GM12864 (cell line): ENCODE measurements around the gene INSYN2B.

Source experiments
- DNase-seq: peaks from one replicate; pipeline ENCODE4 v3.0.0-alpha.2; 2011; ENCODE audit warnings: low read depth
- H3K4me3 ChIP-seq: 2 replicates; pipeline ENCODE4 v1.5.1; 2011; ENCODE audit warnings: mild to moderate bottlenecking, low read depth, low read length, control low read depth
- CTCF ChIP-seq: IDR thresholded peaks from 2 replicates; pipeline ENCODE4 v1.5.1; 2011; ENCODE audit warnings: low read depth, mild to moderate bottlenecking, moderate library complexity, low read length, control low read depth, inconsistent platforms; ENCODE audit errors: missing control alignments

Gene INSYN2B

GRCh38 chr5:169950333-169950732 is 30.0 kb downstream of the INSYN2B start:
- no peak overlapping the region for H3K4me3 ChIP-seq
- no peak for DNase-seq
- TF ChIP-seq CTCF: no peak

- H3K4me3 ChIP-seq: no peak overlapping the region
- DNase-seq: no peak
- TF ChIP-seq CTCF: no peak
Observed at GRCh38 chr5:169946743-169947295, 33.5 kb downstream of the INSYN2B start.

- no peak for TF ChIP-seq CTCF
- no peak for DNase-seq
- no peak overlapping the region for H3K4me3 ChIP-seq
Observed at GRCh38 chr5:169945831-169946261, 34.4 kb downstream of the INSYN2B start.

- no peak overlapping the region for H3K4me3 ChIP-seq
- no peak for TF ChIP-seq CTCF
- DNase-seq: no peak
Observed at GRCh38 chr5:169944922-169945680, 35.2 kb downstream of the INSYN2B start.

- no peak for DNase-seq
- no peak for TF ChIP-seq CTCF
- H3K4me3 ChIP-seq: no peak overlapping the region
Observed at GRCh38 chr5:169944115-169944514, 36.2 kb downstream of the INSYN2B start.

GRCh38 chr5:169943026-169943425 is 37.3 kb downstream of the INSYN2B start:
- TF ChIP-seq CTCF: no peak
- no peak overlapping the region for H3K4me3 ChIP-seq
- no peak for DNase-seq

- no peak overlapping the region for H3K4me3 ChIP-seq
- DNase-seq: no peak
- TF ChIP-seq CTCF: no peak
Observed at GRCh38 chr5:169942181-169942580, 38.1 kb downstream of the INSYN2B start.
